ENCODE data around the gene INO80B.
"Not testable (repeated sequence)": the region's sequence is repeated elsewhere in the genome, so short reads cannot be mapped to it uniquely, and the experiment has no call there.

Gene INO80B

DNA sequence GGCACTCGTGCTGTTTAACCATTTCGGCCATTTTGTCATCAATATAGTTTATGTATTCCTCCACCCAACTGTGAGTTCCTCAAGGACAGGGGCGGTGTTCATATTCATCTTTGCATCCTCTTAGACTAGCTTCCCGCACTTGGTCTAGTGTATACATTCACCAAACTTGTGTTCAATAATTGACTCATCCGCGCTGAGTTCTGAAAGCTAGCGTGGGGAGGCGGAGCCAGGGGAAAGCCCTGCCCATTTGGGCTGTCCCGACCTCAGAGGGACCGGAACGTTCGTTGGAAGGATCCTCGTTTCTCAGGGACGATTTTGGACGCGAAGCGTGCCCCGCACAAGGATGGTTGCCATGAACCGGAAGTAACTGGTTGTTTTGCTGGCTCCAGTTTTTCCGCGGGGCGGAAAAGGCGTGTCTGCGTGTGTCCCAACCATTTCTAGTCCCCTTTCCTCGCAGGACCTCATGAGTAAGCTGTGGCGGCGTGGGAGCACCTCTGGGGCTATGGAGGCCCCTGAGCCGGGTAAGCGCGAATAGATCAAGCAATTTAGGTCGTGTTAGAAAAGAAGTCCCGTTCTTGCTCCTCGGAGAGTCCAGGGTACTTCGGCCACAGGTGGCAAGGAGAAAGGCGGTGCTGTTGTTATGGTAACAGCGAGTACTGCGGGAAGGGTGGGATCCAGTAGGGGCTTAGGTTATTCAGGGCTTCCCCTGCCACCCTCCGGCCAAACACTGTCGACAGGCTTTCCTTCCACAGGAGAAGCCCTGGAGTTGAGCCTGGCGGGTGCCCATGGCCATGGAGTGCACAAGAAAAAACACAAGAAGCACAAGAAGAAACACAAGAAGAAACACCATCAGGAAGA is at the start of gene INO80B:
Gene INO80B (plus strand): TSS at position 434 of the 858 bp plus-strand sequence. CDS start 30 bp downstream, at position 464.
- peak; percentile 94 to 95 for DNase-seq (ENCODE audit: low read depth in 2 of 2)

DNA sequence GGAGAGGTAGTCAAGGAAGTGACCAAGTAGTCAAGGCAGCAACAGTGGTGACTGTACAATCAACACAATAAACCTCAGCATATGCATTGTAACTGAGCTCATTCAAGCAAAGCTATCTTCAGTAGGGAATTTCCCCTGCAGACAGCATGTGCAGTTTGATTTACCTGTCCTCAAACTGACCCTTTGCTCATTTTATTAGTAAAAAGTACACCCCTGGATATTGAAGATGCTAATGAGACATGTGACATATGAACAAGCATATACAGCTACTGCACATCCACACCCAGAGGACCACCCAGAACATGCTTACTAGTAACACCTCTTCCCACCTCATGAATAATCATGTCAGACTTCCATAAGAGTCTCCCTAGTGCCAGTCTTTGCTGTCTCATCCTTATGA is 48.9 kb upstream of the INO80B start:
- DNase-seq (ENCODE audit: low read depth in 2 of 2), result no peak

DNA sequence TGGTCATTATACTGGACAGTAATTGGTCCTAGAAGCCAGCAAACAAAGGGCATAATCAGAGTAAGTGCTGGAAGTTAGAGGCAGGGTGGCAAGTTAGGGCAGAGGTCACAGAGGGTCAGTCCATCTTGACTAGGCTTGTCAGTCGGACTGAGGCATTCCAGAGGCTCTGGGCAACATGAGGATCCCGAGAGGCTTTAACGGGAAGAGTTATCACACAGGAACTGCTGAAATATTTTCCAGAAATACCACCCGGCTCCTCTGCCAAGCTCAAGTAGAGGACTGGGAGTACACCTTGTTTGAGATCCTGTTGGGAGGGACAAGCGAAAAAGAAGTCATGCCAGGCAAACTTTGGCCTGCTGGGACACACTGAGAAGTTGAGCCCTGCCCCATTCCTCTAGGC is 47.2 kb upstream of the INO80B start:
- DNase-seq (ENCODE audit: low read depth in 2 of 2), result no peak

DNA sequence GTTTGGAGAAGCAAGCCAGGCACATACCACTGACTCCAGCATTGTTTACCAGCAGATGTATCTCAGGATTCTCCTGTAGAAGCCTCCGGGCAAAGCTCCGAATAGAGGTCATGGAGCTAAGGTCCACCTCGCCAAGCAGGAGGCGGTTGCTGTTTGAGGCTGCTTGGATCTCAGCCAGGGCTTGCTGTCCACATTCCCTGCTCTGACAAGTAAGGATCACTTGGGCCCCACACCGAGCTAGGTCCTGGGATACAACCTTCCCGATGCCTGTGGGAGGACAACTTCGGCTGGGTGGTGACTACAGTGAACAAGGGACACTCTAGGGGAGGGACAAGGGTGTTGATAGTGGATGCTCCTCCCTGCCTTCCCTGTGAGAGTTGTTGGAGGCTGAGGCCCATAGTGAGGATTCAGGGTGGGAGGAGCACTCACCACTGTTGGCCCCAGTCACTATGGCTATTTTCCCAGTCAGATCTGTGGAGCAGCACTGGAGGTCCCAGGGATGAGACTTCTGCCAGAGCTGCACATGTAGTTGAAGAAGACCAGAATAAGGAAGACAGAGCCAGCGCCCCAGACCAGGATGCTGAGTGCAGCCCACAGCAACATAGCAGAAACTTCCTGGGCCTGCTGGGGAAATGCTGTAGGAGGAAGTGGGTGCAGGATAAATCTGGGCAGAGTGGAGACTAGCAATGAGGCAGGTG is 41.7 kb upstream of the INO80B start:
- no peak for DNase-seq (ENCODE audit: low read depth in 2 of 2)

DNA sequence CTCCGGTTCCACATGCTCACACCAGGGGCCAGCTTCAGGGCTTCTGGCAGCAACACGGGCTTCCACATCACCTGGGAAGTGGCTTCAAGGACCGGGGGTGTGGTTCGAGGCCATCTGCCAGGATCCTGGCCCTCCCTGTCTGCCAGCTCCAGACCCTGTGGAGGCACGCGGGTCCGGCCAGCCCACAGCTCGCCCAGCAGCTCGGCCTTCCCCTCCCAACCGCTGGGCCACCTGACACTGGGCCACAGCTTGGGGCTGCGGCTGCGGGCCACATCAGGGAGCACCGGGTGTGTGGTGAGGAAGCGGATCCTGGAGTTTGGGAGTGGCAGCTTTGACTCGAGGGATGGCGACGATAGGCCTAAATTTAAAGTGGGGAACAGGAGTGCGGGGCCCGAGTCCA is 40.4 kb upstream of the INO80B start:
- no peak for DNase-seq (ENCODE audit: low read depth in 2 of 2)

DNA sequence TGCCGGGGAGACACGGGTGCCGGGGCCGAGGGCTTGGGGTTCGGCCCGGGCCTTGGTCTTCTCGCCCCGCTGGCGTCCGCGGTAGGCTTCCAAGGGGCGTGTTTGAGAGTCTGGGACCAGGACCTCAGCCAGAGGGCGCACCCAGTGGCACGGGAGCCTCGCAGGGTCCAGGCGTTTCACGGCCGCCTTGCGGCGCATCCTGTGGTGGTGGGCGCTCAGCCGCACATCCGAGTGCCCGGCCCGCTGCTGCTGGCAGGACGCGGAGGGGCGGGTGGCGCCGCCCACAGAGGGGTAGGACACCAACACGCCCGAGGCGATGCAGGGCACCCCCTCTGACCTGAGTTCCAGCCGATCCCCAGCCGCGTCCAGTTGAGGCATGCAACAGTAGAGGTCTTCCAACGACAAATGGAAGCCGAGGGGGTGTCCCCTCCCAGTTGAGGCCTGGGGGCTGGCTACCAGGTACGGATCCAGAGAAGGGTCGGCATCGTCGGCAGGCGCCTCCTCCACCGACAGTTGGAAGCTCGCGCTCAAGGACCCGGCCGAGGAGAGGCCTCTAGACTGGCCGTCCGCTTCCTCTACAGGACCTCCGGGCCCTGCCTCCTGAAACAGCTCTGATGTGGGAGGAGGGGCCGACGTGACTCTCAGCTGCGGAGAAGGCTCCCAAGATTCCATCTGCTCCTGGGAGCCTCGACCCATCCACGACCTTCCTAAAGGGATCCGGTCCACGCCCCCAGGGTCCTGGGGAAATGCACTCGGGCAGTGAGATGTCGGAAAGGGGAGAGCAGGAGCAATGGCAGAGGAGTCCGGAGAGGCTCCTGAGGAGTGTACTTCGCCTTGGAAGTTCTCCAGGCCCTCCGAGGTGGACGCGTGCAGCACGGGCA is 39.8 kb upstream of the INO80B start:
- no peak for DNase-seq (ENCODE audit: low read depth in 2 of 2)

DNA sequence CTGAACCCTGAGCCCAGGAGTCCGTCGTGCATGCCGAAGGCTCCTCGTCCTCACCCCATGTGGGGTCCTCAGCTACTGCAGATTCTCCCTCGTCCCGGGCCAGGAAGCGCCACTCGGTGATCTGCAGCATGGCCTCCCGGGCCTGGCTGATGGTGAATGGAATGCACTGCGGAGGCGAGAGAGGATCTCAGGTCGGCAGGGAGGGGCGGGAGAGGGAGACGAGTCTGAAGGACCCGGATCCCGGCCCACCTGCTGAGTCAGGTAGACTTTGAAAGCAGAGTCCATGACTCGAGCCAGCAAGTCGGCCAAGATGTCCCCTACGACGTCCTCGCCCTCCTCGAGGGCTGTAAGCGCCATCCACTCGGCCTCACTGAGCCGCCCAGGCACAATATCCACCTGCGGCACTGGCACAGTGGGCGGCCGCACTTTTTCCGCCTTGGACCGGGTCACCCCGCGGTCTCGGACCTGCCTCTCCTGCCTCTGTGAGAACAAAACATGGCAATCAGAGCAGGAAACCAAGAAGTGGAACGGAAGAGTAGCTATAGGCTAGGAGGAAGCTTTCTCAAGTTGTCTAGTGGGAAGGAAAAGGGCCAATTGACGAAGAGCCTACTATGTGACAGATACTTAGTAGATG is 39.0 kb upstream of the INO80B start:
- no peak for DNase-seq (ENCODE audit: low read depth in 2 of 2)

DNA sequence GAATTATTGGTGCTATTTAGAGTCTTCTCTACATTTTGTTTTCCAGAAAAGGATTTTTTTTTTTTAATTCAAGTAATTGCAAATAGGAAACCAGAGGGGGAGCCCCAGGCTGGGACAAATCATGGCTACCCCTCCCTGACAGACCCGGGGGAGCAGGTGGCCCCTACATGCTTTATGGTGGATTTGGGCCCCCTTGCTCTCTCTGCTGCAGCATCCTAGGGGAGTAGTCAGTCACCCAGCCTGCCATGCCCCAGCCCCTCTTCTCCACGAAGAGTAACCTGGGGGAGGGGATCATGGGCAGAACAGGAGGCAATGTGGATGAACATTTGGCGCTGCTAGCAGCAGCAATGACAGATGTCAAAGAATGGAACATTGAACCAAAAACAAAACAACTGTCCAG is 38.1 kb upstream of the INO80B start:
- DNase-seq (ENCODE audit: low read depth in 2 of 2), result no peak

DNA sequence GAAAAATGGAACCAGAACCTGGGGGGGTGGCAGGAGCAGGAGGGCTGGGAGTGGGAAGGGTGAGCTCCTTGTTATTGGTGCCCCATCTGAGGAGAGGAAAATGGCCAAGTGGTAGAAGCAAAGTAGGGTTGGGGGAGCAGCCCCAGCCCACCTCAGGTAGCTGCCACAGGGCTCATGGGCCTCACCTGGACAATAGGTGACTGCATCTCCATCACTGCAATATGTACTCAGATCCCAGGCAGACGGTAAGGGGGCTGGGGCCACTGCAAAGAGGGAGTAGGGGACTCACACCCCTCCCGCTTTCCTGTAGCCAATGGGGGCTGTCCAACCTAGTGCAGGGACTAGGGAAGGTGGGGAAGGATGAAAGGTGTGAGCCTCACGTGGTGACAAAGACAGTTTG is 37.7 kb upstream of the INO80B start:
- no peak for DNase-seq (ENCODE audit: low read depth in 2 of 2)

DNA sequence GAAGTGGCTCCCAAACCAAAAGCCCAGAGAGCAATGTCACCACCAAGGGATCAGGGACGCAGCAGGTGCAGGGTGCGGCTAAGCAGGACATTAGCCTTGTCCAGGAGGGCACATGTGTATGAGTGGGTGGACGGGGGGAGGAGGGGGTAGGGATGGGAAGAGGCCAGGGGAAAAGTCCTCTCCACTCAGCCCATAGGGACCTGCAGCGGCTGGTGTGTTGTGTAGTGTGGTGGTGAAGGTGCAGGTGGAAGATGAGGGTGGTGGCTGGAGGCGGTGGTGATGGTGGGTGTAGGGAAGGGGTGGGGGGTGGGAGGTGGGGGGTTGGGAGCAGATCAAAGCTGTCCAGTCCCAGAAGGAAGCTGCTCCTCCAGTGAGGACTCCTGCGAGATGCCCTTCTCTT is 37.1 kb upstream of the INO80B start:
- no peak for DNase-seq (ENCODE audit: low read depth in 2 of 2)

DNA sequence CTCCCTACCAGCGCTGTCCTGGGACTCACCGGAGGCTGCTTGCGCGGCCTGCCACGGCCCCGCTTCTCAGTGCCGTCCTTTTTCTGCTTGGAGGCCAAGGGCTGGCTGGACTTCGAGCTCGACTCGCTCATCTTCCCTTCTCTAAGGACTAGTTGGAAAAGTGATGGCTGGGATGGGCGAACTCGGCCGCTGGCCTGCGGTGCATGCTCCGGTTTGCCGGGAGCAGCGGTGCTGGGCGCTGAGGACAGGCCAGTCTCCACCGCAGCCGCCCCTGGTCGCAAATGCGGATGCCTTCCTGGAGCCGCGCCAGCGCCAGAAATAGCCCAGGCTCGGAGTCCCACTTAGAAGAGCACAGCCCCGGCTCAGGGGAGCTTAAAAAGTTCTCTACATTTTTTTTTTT is 36.6 kb upstream of the INO80B start:
- no peak for DNase-seq (ENCODE audit: low read depth in 2 of 2)

DNA sequence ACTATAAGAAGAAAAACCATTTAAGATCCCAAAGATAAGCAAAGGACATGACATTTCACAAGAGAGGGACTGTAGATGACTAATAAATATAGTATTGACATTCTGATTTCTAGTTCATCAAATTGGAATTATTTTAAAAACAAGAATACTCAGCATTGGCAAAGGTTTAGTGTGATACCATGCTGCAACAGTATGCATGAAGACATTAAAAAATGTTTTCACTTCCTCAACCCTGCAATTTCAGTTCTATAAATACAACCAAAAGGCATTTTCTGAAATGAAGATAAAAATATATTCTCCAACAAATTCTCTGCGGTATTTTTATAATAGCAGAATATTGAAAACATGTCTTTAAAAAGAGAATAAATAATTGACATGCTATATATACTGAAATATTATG is 35.5 kb upstream of the INO80B start:
- DNase-seq (ENCODE audit: low read depth in 2 of 2), result no peak

DNA sequence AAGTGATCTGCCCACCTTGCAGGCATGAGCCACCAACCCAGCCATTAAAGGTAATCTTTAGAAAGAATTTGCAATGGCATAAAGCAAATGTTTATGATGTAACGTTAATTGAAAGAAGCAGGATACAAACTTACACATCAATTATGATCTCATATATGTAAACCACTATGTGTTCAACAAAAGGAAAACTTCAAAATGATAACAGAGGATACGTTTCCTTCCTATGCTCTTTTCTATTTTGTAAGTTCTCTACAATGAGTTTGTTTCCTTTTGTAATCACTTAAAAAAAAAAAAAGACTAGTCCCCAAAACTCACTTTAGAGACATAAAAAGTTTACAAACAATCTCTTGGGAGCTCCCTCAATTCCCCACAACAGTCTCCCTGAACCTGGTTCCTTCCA is 34.9 kb upstream of the INO80B start:
- DNase-seq (ENCODE audit: low read depth in 2 of 2), result no peak

DNA sequence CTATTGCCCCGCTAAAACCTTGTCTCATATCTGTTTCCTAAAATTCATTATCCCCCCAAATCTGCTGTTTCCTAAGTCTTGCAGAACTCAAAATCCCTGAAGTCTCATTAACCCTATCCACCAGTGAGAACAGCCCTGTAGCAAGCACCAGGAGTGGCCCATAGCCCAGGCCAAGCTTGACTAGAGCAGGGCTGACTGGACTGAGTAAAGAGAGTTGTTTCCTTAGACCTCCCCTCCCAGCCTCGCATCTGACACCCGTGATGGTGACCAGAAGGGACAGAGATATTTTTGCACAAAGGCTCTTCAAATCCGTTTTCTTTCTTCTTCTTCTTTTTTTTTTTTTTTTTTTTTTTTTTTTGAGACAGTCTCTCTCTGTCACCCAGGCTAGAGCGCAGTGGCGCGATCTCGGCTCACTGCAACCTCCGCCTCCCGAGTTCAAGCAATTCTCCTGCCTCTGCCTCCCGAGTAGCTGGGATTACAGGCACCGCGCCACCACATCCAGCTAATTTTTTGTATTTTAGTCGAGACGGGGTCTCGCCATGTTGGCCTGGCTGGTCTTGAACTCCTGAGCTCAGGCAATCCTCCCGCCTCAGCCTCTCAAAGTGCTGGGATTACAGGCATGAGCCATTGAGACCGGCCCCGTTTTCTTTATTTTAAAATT is 34.3 kb upstream of the INO80B start:
- DNase-seq (ENCODE audit: low read depth in 2 of 2), result not testable (repeated sequence)

DNA sequence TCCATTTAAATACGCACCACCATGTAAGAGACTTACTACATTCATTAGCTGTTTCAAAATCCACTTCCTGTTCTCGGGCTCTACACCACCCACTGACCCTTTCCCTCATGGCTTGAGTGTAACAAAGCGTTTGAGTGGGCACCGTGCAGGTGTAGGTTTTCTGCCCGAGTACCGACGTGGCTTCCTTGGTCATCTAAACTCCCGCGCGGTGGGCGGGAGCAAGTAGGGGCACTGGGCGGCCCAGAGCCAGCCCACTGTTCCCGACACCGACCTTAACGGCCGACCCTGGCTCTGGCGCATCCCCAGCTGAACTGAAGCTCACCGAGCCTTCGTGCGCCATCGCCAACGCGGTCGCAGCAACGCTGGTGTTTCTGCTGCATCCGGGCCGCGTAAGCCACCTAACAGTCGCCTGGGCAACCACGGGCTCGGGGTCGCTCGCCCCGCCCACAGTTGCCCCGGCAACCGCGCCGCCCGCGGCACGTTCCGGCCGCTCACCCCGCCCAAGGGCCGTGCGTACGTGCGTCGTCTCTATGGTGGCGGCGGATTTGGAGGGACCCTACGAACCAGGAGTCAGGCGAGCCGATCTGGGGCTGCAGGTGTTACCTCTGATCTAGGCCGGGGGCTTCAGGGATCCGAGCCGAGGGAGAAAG is 33.5 kb upstream of the INO80B start, which contains the start of the genes C2orf81 and WDR54:
Gene C2orf81 (minus strand): TSS at position 399 of the 650 bp plus-strand sequence. CDS start 59 bp downstream, at position 340.
Gene WDR54 (plus strand): TSS at position 510 of the 650 bp plus-strand sequence. CDS start 424 bp downstream, outside the sequence.
- DNase-seq (ENCODE audit: low read depth in 2 of 2), result peak; percentile 89 to 91

DNA sequence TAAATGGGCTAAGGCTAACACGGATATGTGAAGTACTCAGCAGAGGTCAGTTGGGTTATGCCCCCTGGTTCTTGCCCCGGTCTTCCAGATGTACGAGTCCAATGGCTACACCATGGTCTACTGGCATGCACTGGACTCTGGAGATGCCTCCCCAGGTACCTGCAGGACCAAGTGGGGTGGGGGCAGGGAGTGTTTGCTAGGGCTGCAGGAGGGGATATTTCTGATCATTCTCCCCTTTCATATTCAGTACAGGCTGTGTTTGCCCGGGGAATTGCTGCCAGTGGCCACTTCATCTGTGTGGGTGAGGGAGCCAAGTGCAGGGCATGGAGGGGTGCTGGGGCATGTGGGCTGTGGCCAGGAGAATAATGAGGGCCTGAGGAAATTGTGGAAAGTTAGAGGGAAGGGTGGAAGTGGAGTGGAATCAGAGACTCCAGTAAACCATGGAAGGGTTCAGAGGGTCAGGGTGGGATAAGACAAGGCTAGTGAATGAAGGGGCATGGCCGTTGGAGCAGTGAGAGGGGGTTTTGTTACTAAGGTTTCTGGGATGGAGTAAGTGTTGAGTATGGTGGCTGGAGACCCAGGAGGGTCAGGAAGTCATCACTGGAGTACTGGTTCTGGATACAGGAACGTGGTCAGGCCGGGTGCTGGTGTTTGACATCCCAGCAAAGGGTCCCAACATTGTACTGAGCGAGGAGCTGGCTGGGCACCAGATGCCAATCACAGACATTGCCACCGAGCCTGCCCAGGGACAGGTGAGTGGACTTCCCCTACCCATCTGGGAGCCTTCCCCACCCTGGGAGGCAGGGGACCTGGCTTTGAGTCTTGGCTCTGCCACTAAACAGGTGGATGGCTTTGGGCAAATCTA is 31.4 kb upstream of the INO80B start:
- DNase-seq (ENCODE audit: low read depth in 2 of 2), result no peak

DNA sequence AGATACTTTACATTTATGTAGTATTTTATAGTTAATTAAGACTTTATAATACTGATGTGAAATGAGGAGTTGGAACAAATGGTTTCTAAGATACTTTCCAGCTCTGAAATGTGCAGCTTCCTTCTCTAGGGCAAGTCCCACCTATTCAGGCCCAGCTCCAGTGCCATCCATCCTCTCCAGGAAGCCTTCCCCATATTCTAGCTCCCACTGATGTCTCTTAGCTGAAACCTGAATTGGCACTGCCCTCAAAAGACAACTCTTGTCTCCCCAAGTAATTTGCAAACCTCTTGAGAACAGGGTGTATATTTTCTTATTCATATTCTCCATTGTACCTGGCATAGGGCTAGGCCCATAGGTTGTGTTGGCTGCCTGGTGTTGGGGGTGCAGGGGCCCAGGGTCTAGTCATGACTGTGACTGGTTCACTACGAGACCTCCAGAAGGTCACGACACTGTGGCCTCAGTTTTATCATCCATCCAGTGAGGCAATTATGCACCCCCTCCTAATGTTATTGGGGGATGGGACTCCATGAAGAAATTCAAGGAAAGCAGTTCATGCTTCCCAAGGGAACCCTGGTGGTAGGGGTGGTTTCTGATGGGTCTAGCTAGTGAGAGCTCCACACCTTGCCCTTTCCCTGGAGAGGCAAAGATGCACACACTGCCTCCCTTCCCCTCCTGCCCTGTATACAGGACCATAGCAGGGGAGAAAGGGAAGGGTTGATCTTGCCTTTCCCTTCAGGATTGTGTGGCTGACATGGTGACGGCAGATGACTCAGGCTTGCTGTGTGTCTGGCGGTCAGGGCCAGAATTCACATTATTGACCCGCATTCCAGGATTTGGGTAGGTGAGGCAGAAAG is 30.5 kb upstream of the INO80B start:
- no peak for DNase-seq (ENCODE audit: low read depth in 2 of 2)

DNA sequence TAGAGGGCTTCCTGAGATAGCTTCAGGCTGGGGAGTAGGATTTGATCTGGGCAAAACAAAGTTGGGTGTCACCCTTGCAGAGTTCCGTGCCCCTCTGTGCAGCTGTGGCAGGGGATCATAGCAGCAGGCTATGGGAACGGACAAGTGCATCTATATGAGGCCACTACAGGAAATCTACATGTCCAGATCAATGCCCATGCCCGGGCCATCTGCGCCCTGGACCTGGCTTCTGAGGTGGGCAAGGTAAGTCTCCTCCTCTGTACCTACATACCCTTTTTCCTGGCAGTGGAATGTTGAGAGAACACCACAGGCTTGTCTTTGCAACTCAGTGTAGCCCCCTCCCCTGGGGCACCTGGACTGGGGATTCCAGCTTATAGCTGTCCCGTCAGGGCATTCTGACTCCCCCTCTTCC is 29.9 kb upstream of the INO80B start:
- DNase-seq (ENCODE audit: low read depth in 2 of 2), result no peak

Measured in stimulated activated CD8-positive, alpha-beta memory T cell treated with anti-CD3 and anti-CD28 coated beads, Interleukin-2, amount 100 ng/mL, for 1 hour (primary cell).